H1 (cell line): ENCODE results near the gene AGER. TPM values are rescaled to one million over a fixed set of nuclear protein-coding genes. Genes with fewer than 3 reads are reported as not detected.

ENCODE experiments used
- CTCF ChIA-PET: fragments of 300-600 bp; sonication (Branson Sonifier 250); formaldehyde crosslinking; loops from one replicate; lab custom pipeline; 2021; ENCODE audit not compliant: partially characterized antibody; lab: Charles Lee
- POLR2A ChIA-PET: fragments of 300-600 bp; sonication (Branson Sonifier 250); formaldehyde crosslinking; loops from one replicate; lab custom pipeline; 2021; ENCODE audit warnings: inconsistent platforms; ENCODE audit not compliant: partially characterized antibody; lab: Charles Lee
- DNase-seq, 2 experiments: peaks; one replicate each; pipeline versions ENCODE4 v3.0.0 to v3.0.0-alpha.2; 2010 to 2022; ENCODE audit warnings: low spot score in 2 of 2, low read depth in 1 of 2, mixed read lengths in 1 of 2
- FAIRE-seq: peaks from 2 replicates; lab custom pipeline; 2011; peaks lifted over from hg19 to GRCh38; lab: Jason Lieb, UNC
- H2AFZ ChIP-seq: 2 replicates; pipeline ENCODE4 v1.8.1; 2012; ENCODE audit warnings: low read length, inconsistent platforms
- H2AK5ac ChIP-seq: 2 replicates; pipeline ENCODE4 v1.6.1; 2013; ENCODE audit warnings: low read depth, low read length
- H2BK120ac ChIP-seq: replicated peaks from 2 replicates; pipeline ENCODE3; 2013; ENCODE audit warnings: low read depth, low read length, inconsistent platforms
- H2BK12ac ChIP-seq: 2 replicates; pipeline ENCODE4 v1.6.1; 2013; ENCODE audit warnings: low read depth, low read length
- H2BK15ac ChIP-seq: 2 replicates; pipeline ENCODE4 v1.6.1; 2013; ENCODE audit warnings: low read length
- H2BK20ac ChIP-seq: 2 replicates; pipeline ENCODE4 v1.6.1; 2013; ENCODE audit warnings: low read length
- H2BK5ac ChIP-seq: 2 replicates; pipeline ENCODE4 v1.6.1; 2013; ENCODE audit warnings: low read depth, low read length
- H3K14ac ChIP-seq: 2 replicates; pipeline ENCODE4 v1.6.1; 2013; ENCODE audit warnings: inconsistent platforms; ENCODE audit not compliant: insufficient read length
- H3K18ac ChIP-seq: 2 replicates; pipeline ENCODE4 v1.6.1; 2013; ENCODE audit warnings: low read length; ENCODE audit errors: extremely low read depth
- H3K23ac ChIP-seq: 2 replicates; pipeline ENCODE4 v1.6.1; 2013; ENCODE audit warnings: inconsistent platforms; ENCODE audit not compliant: insufficient read length
- H3K23me2 ChIP-seq: 2 replicates; pipeline ENCODE4 v1.6.1; 2013; ENCODE audit warnings: low read depth, low read length
- H3K27ac ChIP-seq: 2 replicates; pipeline ENCODE4 v1.6.1; 2011; ENCODE audit warnings: low read depth, low read length, inconsistent platforms
- H3K27me3 ChIP-seq, 4 experiments: replicated peaks in 1 of 4; 1 replicate in 1 of 4; 2 replicates in 3 of 4; pipeline versions ENCODE4 v1.6.1 to v1.8.1; 2011 to 2013; ENCODE audit warnings: low read length in 3 of 4, mild to moderate bottlenecking in 3 of 4, inconsistent platforms in 2 of 4, mixed read lengths in 2 of 4, moderate library complexity in 1 of 4; ENCODE audit not compliant: control insufficient read depth in 3 of 4, insufficient read depth in 3 of 4; ENCODE audit errors: extremely low read depth in 1 of 4
- H3K36me3 ChIP-seq, 4 experiments: 2 replicates each; pipeline versions ENCODE4 v1.6.1 to v1.8.1; 2011 to 2013; ENCODE audit warnings: mild to moderate bottlenecking in 4 of 4, low read length in 3 of 4, moderate library complexity in 2 of 4, control low read depth in 1 of 4, inconsistent platforms in 1 of 4; ENCODE audit not compliant: insufficient read depth in 4 of 4, control insufficient read depth in 2 of 4
- H3K4ac ChIP-seq: replicated peaks from 2 replicates; pipeline ENCODE3; 2013; ENCODE audit warnings: low read length, low read depth, mixed read lengths, inconsistent platforms; ENCODE audit not compliant: insufficient read length
- H3K4me1 ChIP-seq, 4 experiments: replicated peaks in 1 of 4; 1 replicate in 1 of 4; 2 replicates in 3 of 4; pipeline versions ENCODE4 v1.6.1 to v1.8.1; 2011 to 2013; ENCODE audit warnings: low read length in 3 of 4, inconsistent platforms in 2 of 4, mixed read lengths in 1 of 4; ENCODE audit not compliant: insufficient read depth in 4 of 4, control insufficient read depth in 3 of 4
- H3K4me2 ChIP-seq, 2 experiments: 2 replicates each; pipeline versions ENCODE4 v1.6.1 to v1.8.1; 2011 to 2013; ENCODE audit warnings: low read depth in 2 of 2, low read length in 2 of 2, control low read depth in 1 of 2, inconsistent platforms in 1 of 2, mild to moderate bottlenecking in 1 of 2; ENCODE audit not compliant: insufficient read depth in 1 of 2
- H3K4me3 ChIP-seq, 4 experiments: fragments of 200-600, 300-600 bp in 1 of 4; sonication (generic), shearing (Covaris generic), sonication (Bioruptor Twin) in 1 of 4; 2 replicates each; pipeline versions ENCODE4 v1.5.1 to v1.8.1; 2011 to 2016; ENCODE audit warnings: low read length in 4 of 4, low read depth in 3 of 4, control low read depth in 2 of 4, inconsistent platforms in 2 of 4, mild to moderate bottlenecking in 2 of 4, mixed read lengths in 1 of 4, moderate library complexity in 1 of 4; ENCODE audit not compliant: insufficient read depth in 2 of 4; ENCODE audit errors: extremely low read depth in 1 of 4
- H3K56ac ChIP-seq: replicated peaks from 2 replicates; pipeline ENCODE3; 2013; ENCODE audit warnings: low read depth, mild to moderate bottlenecking, mixed read lengths, low read length, inconsistent platforms; ENCODE audit not compliant: insufficient read length
- H3K79me1 ChIP-seq: 2 replicates; pipeline ENCODE4 v1.6.1; 2013; ENCODE audit warnings: low read depth, low read length, control low read depth
- H3K79me2 ChIP-seq, 2 experiments: 2 replicates each; pipeline versions ENCODE4 v1.6.1 to v1.8.1; 2012 to 2013; ENCODE audit warnings: low read length in 2 of 2, mild to moderate bottlenecking in 2 of 2, inconsistent platforms in 1 of 2; ENCODE audit not compliant: insufficient read depth in 2 of 2, control insufficient read depth in 1 of 2
- H3K9ac ChIP-seq, 4 experiments: replicated peaks in 1 of 4; 1 replicate in 1 of 4; 2 replicates in 3 of 4; pipeline versions ENCODE4 v1.6.1 to v1.8.1; 2011 to 2013; ENCODE audit warnings: low read depth in 3 of 4, low read length in 3 of 4, control low read depth in 2 of 4, mild to moderate bottlenecking in 2 of 4, moderate library complexity in 2 of 4, inconsistent platforms in 1 of 4; ENCODE audit errors: extremely low read depth in 1 of 4
- H3K9me3 ChIP-seq, 2 experiments: 2 replicates each; pipeline versions ENCODE4 v1.6.1 to v1.8.1; 2012 to 2013; ENCODE audit warnings: mild to moderate bottlenecking in 2 of 2, moderate library complexity in 2 of 2, control low read depth in 1 of 2, inconsistent platforms in 1 of 2, low read depth in 1 of 2, low read length in 1 of 2, mixed read lengths in 1 of 2; ENCODE audit not compliant: insufficient read depth in 2 of 2
- H4K20me1 ChIP-seq, 2 experiments: replicated peaks in 1 of 2; 2 replicates each; pipeline versions ENCODE3 to v1.8.1; 2011 to 2013; ENCODE audit warnings: inconsistent platforms in 2 of 2, low read length in 2 of 2, mild to moderate bottlenecking in 1 of 2; ENCODE audit not compliant: insufficient read depth in 2 of 2, control insufficient read depth in 1 of 2
- H4K5ac ChIP-seq: 2 replicates; pipeline ENCODE4 v1.6.1; 2013; ENCODE audit warnings: low read length, low read depth, mixed read lengths, inconsistent platforms; ENCODE audit not compliant: insufficient read length
- H4K8ac ChIP-seq: 2 replicates; pipeline ENCODE4 v1.8.0; 2013; ENCODE audit warnings: mild to moderate bottlenecking, moderate library complexity, low read length, inconsistent platforms; ENCODE audit not compliant: insufficient read depth; ENCODE audit errors: extremely low read depth
- H4K91ac ChIP-seq: replicated peaks from 2 replicates; pipeline ENCODE3; 2013; ENCODE audit warnings: low read length, mixed read lengths, inconsistent platforms; ENCODE audit not compliant: insufficient read length
- BACH1 ChIP-seq: IDR thresholded peaks from 2 replicates; pipeline ENCODE4 v1.6.1; 2012; ENCODE audit warnings: low read length, improper control_type of control experiment
- BCL11A ChIP-seq, 2 experiments: IDR thresholded peaks; one replicate each; pipeline ENCODE4 v1.6.1; 2011; ENCODE audit warnings: low read depth in 2 of 2, low read length in 2 of 2, mild to moderate bottlenecking in 2 of 2
- CBX8 ChIP-seq: fragments of 300-800, 300-1000 bp; sonication (generic); IDR thresholded peaks from 2 replicates; pipeline ENCODE4 v1.7.1; 2016; ENCODE audit warnings: low read depth, low read length, borderline replicate concordance
- CTBP2 ChIP-seq: IDR thresholded peaks from 2 replicates; pipeline ENCODE4 v1.7.0; 2011; ENCODE audit warnings: borderline replicate concordance, mild to moderate bottlenecking, moderate library complexity, mixed read lengths, low read length; ENCODE audit not compliant: insufficient read depth, insufficient read length
- EZH2 ChIP-seq: fragments of 200-600 bp; sonication (generic); IDR thresholded peaks from 2 replicates; pipeline ENCODE4 v1.7.1; 2012; ENCODE audit warnings: low read depth, mild to moderate bottlenecking, moderate library complexity, low read length, inconsistent platforms; ENCODE audit not compliant: severe bottlenecking
- GABPA ChIP-seq: IDR thresholded peaks from 2 replicates; pipeline ENCODE4 v1.6.1; 2011; ENCODE audit warnings: mild to moderate bottlenecking, low read length, moderate library complexity, borderline replicate concordance; ENCODE audit not compliant: insufficient read depth
- HDAC2 ChIP-seq, 2 experiments: fragments of 300-600 bp in 1 of 2; sonication (generic) in 1 of 2; IDR thresholded peaks; 2 replicates each; pipeline ENCODE4 v1.6.1; 2011 to 2012; ENCODE audit warnings: low read depth in 2 of 2, low read length in 2 of 2, mild to moderate bottlenecking in 2 of 2, moderate library complexity in 2 of 2, borderline replicate concordance in 1 of 2, inconsistent platforms in 1 of 2
- RAD21 ChIP-seq, 2 experiments: IDR thresholded peaks in 1 of 2; conservative IDR thresholded peaks in 1 of 2; 2 replicates each; pipeline ENCODE4 v1.6.1; 2011; ENCODE audit warnings: low read depth in 2 of 2, low read length in 2 of 2, improper control_type of control experiment in 1 of 2, inconsistent platforms in 1 of 2, mild to moderate bottlenecking in 1 of 2, moderate library complexity in 1 of 2
- SIN3A ChIP-seq, 2 experiments: IDR thresholded peaks in 1 of 2; conservative IDR thresholded peaks in 1 of 2; 2 replicates each; pipeline ENCODE4 v1.6.1; 2011 to 2012; ENCODE audit warnings: low read length in 2 of 2, improper control_type of control experiment in 1 of 2, low read depth in 1 of 2, mild to moderate bottlenecking in 1 of 2
- SIRT6 ChIP-seq: IDR thresholded peaks from one replicate; pipeline ENCODE4 v1.7.1; 2012; ENCODE audit warnings: low read length, inconsistent platforms
- SP2 ChIP-seq: IDR thresholded peaks from 2 replicates; pipeline ENCODE4 v1.6.1; 2012; ENCODE audit warnings: mild to moderate bottlenecking, low read length, inconsistent platforms
- ZNF274 ChIP-seq: IDR thresholded peaks from 2 replicates; pipeline ENCODE4 v1.7.0; 2012; ENCODE audit warnings: low read length, borderline replicate concordance; ENCODE audit errors: extremely low read depth
- WGBS, 2 experiments: shearing (Covaris generic) in 1 of 2; methylation state at CpG; one replicate each; pipeline versions ENCODE4 v1.1.6 to v1.1.7; 2013 to 2015; ENCODE audit warnings: low lambda C conversion rate in 2 of 2, mixed read lengths in 2 of 2, inconsistent platforms in 1 of 2, low coverage in 1 of 2, missing lambda C conversion rate in 1 of 2; ENCODE audit not compliant: insufficient replicate concordance in 2 of 2, insufficient coverage in 1 of 2, insufficient read length in 1 of 2; ENCODE audit errors: extremely low coverage in 1 of 2, missing lambda C conversion rate in 1 of 2; 5-methylcytosine and 5-hydroxymethylcytosine counted together
- polyA plus RNA-seq, 7 experiments: library from polyadenylated mRNA; depleted of rRNA in 3 of 7; stranded (reverse) in 5 of 7; unstranded in 2 of 7; fragments of >200 nt in 5 of 7; fragments of 200-250 nt in 2 of 7; gene quantifications; 1 replicate in 5 of 7; 2 replicates in 1 of 7; 4 replicates in 1 of 7; pipeline versions ENCODE4 v1.2.1 to v1.2.3, GENCODE V29; 2011 to 2013; ENCODE audit warnings: missing spikeins in 2 of 7, mixed read lengths in 2 of 7
- total RNA-seq: library from RNA; stranded (reverse); fragmentation: NEBNext Ultra II Directional; extraction: Animal tissue kit (Norgen Biotek cat#: 25700); gene quantifications from 2 replicates; pipeline ENCODE4 v1.2.1, GENCODE V29; 2021
- TF ChIP-seq, protein P1 (sequence below): IDR thresholded peaks from 2 replicates; pipeline ENCODE4 v1.6.1; 2012; ENCODE audit warnings: inconsistent platforms

AGER gene
- total and polyA plus RNA-seq, 2 of the 8 experiments (the other 6 are each of a cell fraction or from before 2014, with no cell fraction given), result 3.8 to 10.9 TPM

GRCh38 chr6:32139590-32139989 is 44.5 kb downstream of the AGER start:
- H3K9me3 ChIP-seq, result no peaks in the 10 kb centered on the region
- no peak overlapping the region for H3K56ac ChIP-seq
- H2AFZ ChIP-seq, result no peak overlapping the region
- no peak for FAIRE-seq
- H2BK5ac ChIP-seq, result no peak overlapping the region
- CTCF ChIA-PET, result interaction anchor here (0.6 to 1.2 kb wide), 4 partner anchors 13 to 929 kb away, joined by 3 to 6 read pairs (median 4); no protein-coding TSS in a partner anchor
- H3K79me2 ChIP-seq, result no peaks in the 10 kb centered on the region
- no peak overlapping the region for H4K5ac ChIP-seq
- WGBS, 2 experiments, result 92% methylated on average over 5 of the region's 5 CpGs; no CpG with 5 or more reads in 1 of the 2 experiments
- POLR2A ChIA-PET, result interaction anchor here (1.1 kb wide), 1 partner anchor 10 kb away, joined by 4 read pairs; the partner anchor contains the start of gene FKBPL
- no peak overlapping the region for H3K27ac ChIP-seq
- H3K18ac ChIP-seq, result no peak overlapping the region
- H3K27me3 ChIP-seq, result no peaks in the 10 kb centered on the region
- H2AK5ac ChIP-seq, result no peak overlapping the region
- no peak overlapping the region for H3K4me2 ChIP-seq
- H3K23me2 ChIP-seq, result no peaks in the 10 kb centered on the region
- no peak overlapping the region for H2BK12ac ChIP-seq
- H2BK15ac ChIP-seq, result no peak overlapping the region
- no peak overlapping the region for H3K4me3 ChIP-seq
- H3K9ac ChIP-seq, result no peak overlapping the region
- no peak overlapping the region for H3K4ac ChIP-seq
- H3K79me1 ChIP-seq, result no peaks in the 10 kb centered on the region
- H3K14ac ChIP-seq, result no peak overlapping the region
- no peak overlapping the region for H2BK20ac ChIP-seq
- no peaks in the 10 kb centered on the region for H4K20me1 ChIP-seq
- DNase-seq, result no peak
- no peak overlapping the region for H2BK120ac ChIP-seq
- no peak overlapping the region for H3K23ac ChIP-seq
- H4K8ac ChIP-seq, result no peak overlapping the region
- no peaks in the 10 kb centered on the region for H3K36me3 ChIP-seq
- no peaks in the 10 kb centered on the region for H3K4me1 ChIP-seq
- no peak overlapping the region for H4K91ac ChIP-seq
- TF ChIP-seq CBX8 (no peak), BCL11A (IDR thresholded peaks at IDR 0.05; ENCODE audit: low read depth in 2 of 2, low read length in 2 of 2) (no peak), EZH2 (no peak), BACH1 (no peak), GABPA (no peak), SIN3A (conservative IDR thresholded peaks at IDR 0.05 in 1 of 2, IDR thresholded peaks at IDR 0.05 in 1 of 2; ENCODE audit: low read depth in 1 of 2, low read length in 2 of 2) (no peak), CTBP2 (no peak), ZNF274 (no peak), RAD21 (IDR thresholded peaks at IDR 0.05 in 1 of 2, conservative IDR thresholded peaks at IDR 0.05 in 1 of 2; ENCODE audit: low read depth in 2 of 2, low read length in 2 of 2) (no peak), SIRT6 (no peak), SP2 (no peak), HDAC2 (IDR thresholded peaks at IDR 0.05; ENCODE audit: borderline replicate concordance in 1 of 2, low read depth in 2 of 2, low read length in 2 of 2) (no peak)
- TF ChIP-seq, protein P1, sequence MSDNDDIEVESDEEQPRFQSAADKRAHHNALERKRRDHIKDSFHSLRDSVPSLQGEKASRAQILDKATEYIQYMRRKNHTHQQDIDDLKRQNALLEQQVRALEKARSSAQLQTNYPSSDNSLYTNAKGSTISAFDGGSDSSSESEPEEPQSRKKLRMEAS, result no peak
